Osteoblast (primary cell): Measurements from ENCODE around the gene WDR18. TPM values are rescaled to one million over a fixed set of nuclear protein-coding genes. Genes with fewer than 3 reads are reported as not detected.

Experiments used
- DNase-seq: peaks from one replicate; pipeline ENCODE4 v3.0.0; 2011; ENCODE audit warnings: low spot score, mixed read lengths; ENCODE audit not compliant: insufficient read length; ENCODE audit errors: missing footprints
- H2AFZ ChIP-seq: 2 replicates; pipeline ENCODE4 v1.6.0; 2011; ENCODE audit warnings: mild to moderate bottlenecking, low read length
- H3K27ac ChIP-seq: 2 replicates; pipeline ENCODE4 v1.5.1; 2011; ENCODE audit warnings: mild to moderate bottlenecking, low read depth, low read length, moderate library complexity
- H3K27me3 ChIP-seq: 2 replicates; pipeline ENCODE4 v1.6.0; 2012; ENCODE audit warnings: mild to moderate bottlenecking, control low read depth, inconsistent platforms, low read length, moderate library complexity; ENCODE audit not compliant: insufficient read depth
- H3K36me3 ChIP-seq: 2 replicates; pipeline ENCODE4 v1.5.1; 2011; ENCODE audit warnings: mild to moderate bottlenecking, low read length, control low read depth, moderate library complexity; ENCODE audit not compliant: insufficient read depth
- H3K4me1 ChIP-seq: 2 replicates; pipeline ENCODE4 v1.5.1; 2011; ENCODE audit warnings: mild to moderate bottlenecking, low read length, control low read depth, moderate library complexity; ENCODE audit not compliant: insufficient read depth
- H3K4me2 ChIP-seq: 2 replicates; pipeline ENCODE4 v1.6.0; 2011; ENCODE audit warnings: mild to moderate bottlenecking, low read length; ENCODE audit not compliant: insufficient read depth
- H3K4me3 ChIP-seq: fragments of 200-600 bp; sonication (generic); 3 replicates; pipeline ENCODE4 v1.5.1; 2012; ENCODE audit warnings: mild to moderate bottlenecking, low read length, inconsistent platforms; ENCODE audit not compliant: insufficient read depth
- H3K79me2 ChIP-seq: 2 replicates; pipeline ENCODE4 v1.6.0; 2012; ENCODE audit warnings: mild to moderate bottlenecking, low read length, control low read depth, inconsistent platforms; ENCODE audit not compliant: insufficient read depth
- H3K9me3 ChIP-seq: 2 replicates; pipeline ENCODE4 v1.5.1; 2011; ENCODE audit warnings: low read depth, low read length, control low read depth
- H4K20me1 ChIP-seq: 2 replicates; pipeline ENCODE4 v1.6.0; 2012; ENCODE audit warnings: mild to moderate bottlenecking, low read length, control low read depth; ENCODE audit not compliant: insufficient read depth
- total RNA-seq: library from RNA; depleted of rRNA; stranded (reverse); fragments of >200 nt; gene quantifications from 2 replicates; pipeline ENCODE4 v1.2.3, GENCODE V29; 2012
- TF ChIP-seq, protein P1 (sequence below): IDR thresholded peaks from 2 replicates; pipeline ENCODE4 v1.5.1; 2011; ENCODE audit warnings: mild to moderate bottlenecking, low read depth, low read length, moderate library complexity; ENCODE audit errors: extremely low read depth

WDR18 gene
- total RNA-seq, 1 donor, result 45.6 TPM

DNA sequence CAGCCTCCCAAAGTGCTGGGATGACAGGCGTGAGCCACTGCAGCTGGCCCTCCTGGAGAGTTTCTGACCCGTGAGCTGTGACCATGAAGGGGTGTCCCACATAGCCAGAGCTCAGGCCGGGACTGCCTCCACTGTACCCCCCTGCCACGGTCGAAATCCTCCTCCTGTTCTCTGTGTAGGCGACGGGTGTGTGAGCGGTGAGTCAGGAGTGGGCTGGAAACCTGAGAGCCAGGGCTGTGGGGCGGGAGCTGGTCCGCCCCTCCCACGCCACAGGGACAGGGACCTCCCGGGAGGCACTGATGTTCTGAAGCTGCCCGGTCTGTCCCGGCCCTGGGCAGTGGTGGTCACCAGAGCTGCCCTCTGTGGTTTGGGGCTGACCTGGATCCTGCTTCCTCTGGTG is 3.9 kb downstream of the WDR18 start:
- no peaks in the 10 kb centered on the region for H3K27me3 ChIP-seq
- no peak overlapping the region for H3K4me2 ChIP-seq
- DNase-seq, result no peak
- H3K9me3 ChIP-seq, result no peaks in the 10 kb centered on the region
- peaks cover 5% of the 10 kb centered on the region for H4K20me1 ChIP-seq
- no peak overlapping the region for H2AFZ ChIP-seq
- H3K4me3 ChIP-seq, result no peak overlapping the region
- peaks cover 18% of the 10 kb centered on the region for H3K79me2 ChIP-seq
- peaks cover 11% of the 10 kb centered on the region for H3K4me1 ChIP-seq
- no peak overlapping the region for H3K27ac ChIP-seq
- H3K36me3 ChIP-seq, result peaks cover 23% of the 10 kb centered on the region
- TF ChIP-seq, protein P1, sequence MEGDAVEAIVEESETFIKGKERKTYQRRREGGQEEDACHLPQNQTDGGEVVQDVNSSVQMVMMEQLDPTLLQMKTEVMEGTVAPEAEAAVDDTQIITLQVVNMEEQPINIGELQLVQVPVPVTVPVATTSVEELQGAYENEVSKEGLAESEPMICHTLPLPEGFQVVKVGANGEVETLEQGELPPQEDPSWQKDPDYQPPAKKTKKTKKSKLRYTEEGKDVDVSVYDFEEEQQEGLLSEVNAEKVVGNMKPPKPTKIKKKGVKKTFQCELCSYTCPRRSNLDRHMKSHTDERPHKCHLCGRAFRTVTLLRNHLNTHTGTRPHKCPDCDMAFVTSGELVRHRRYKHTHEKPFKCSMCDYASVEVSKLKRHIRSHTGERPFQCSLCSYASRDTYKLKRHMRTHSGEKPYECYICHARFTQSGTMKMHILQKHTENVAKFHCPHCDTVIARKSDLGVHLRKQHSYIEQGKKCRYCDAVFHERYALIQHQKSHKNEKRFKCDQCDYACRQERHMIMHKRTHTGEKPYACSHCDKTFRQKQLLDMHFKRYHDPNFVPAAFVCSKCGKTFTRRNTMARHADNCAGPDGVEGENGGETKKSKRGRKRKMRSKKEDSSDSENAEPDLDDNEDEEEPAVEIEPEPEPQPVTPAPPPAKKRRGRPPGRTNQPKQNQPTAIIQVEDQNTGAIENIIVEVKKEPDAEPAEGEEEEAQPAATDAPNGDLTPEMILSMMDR, result no peak

DNA sequence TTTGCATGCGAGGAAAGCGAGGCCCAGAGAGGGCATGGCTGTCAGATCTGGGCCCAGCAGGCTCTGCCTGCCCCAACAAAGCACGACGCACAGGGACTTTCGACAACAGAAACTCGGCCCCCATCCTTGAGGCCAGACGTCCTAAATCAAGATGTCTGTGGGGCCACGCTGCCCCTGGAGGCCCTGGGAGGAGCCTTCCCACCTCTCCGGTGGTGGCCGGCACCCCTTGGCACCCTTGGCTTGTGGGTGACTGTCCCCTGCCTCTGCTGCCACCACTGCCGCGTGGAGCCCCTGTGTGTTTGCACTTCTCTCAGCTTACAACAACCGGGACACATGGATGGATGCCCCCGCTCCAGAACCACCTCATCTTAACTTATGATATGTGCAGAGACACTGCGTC is 4.4 kb downstream of the WDR18 start:
- DNase-seq, result no peak
- TF ChIP-seq, protein P1, result no peak
- H3K4me2 ChIP-seq, result no peak overlapping the region
- H3K27ac ChIP-seq, result no peak overlapping the region
- H3K27me3 ChIP-seq, result no peaks in the 10 kb centered on the region
- no peaks in the 10 kb centered on the region for H3K9me3 ChIP-seq
- H3K36me3 ChIP-seq, result peaks cover 23% of the 10 kb centered on the region
- H4K20me1 ChIP-seq, result peaks cover 5% of the 10 kb centered on the region
- H3K4me1 ChIP-seq, result peaks cover 11% of the 10 kb centered on the region
- H2AFZ ChIP-seq, result no peak overlapping the region
- H3K79me2 ChIP-seq, result peaks cover 18% of the 10 kb centered on the region
- H3K4me3 ChIP-seq, result no peak overlapping the region

DNA sequence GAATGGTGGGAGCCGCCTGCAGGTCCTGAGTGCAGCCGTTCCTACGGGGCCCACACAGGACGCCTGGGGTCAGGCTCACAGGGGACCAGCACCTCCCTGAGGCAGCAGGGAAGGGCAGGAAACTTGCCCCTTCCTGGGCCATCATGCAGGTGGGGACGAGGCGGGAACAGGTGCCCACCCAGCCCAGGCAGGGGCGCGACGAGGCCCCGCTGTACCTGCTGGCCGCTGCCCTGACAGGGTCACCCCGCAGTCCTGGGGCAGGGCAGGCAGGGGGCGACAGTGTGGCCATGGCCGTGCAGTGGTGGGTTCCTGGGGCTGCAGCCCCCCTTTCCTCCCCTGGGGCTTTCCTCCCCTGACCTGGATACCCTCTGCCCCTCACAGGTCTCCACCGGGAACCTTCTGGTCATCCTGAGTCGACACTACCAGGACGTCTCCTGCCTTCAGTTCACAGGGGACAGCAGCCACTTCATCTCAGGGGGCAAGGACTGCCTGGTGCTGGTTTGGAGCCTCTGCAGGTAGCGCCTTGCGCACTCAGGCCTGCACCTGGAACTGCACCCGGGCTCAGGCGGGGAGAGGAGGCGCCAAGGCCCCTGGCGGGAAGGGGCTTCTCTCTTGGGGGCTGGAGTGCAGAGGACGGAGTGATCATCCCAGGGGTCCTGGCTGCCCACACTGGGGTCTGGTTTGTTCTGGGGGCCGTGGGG is 5.4 kb downstream of the WDR18 start:
- DNase-seq, result no peak
- Histone ChIP-seq H3K27ac (no peak overlapping the region), H3K79me2 (peaks cover 14% of the 10 kb centered on the region), H3K4me3 (no peak overlapping the region), H3K36me3 (peaks cover 23% of the 10 kb centered on the region), H3K27me3 (no peaks in the 10 kb centered on the region), H3K4me2 (no peak overlapping the region), H3K4me1 (peaks cover 5% of the 10 kb centered on the region), H3K9me3 (no peaks in the 10 kb centered on the region), H2AFZ (no peak overlapping the region), H4K20me1 (peaks cover 5% of the 10 kb centered on the region)
- TF ChIP-seq, protein P1, result peak; percentile 18

GRCh38 chr19:990119-990571 is 6.0 kb downstream of the WDR18 start:
- peaks cover 23% of the 10 kb centered on the region for H3K36me3 ChIP-seq
- H3K79me2 ChIP-seq, result peaks cover 8% of the 10 kb centered on the region
- no peak overlapping the region for H2AFZ ChIP-seq
- TF ChIP-seq, protein P1, result no peak
- H3K4me1 ChIP-seq, result no peaks in the 10 kb centered on the region
- H3K27ac ChIP-seq, result no peak overlapping the region
- no peak for DNase-seq
- no peak overlapping the region for H3K4me2 ChIP-seq
- H3K27me3 ChIP-seq, result no peaks in the 10 kb centered on the region
- no peaks in the 10 kb centered on the region for H3K9me3 ChIP-seq
- peaks cover 6% of the 10 kb centered on the region for H4K20me1 ChIP-seq
- no peak overlapping the region for H3K4me3 ChIP-seq
